Aorta (tissue), 5 donors: ENCODE measurements around the gene ATP6V0E1. TPM values are rescaled to one million over a fixed set of nuclear protein-coding genes. Genes with fewer than 3 reads are reported as not detected.
"Not testable (repeated sequence)": the region's sequence is repeated elsewhere in the genome, so short reads cannot be mapped to it uniquely, and the experiment has no call there.

Experiments
- ATAC-seq: fragments of 200-7000 bp; cut with Tn5 transposase; one replicate; pipeline ENCODE4 v1.9.1; 2022; ENCODE audit warnings: moderate library complexity; ENCODE audit not compliant: low FRiP score
- DNase-seq, 2 donors: peaks; one replicate each; pipeline ENCODE4 v3.0.0-alpha.2; 2020
- H3K27ac ChIP-seq, 2 donors: one replicate each; pipeline ENCODE4 v1.5.1; 2013; ENCODE audit warnings: low read length in 2 of 2, mild to moderate bottlenecking in 2 of 2, moderate library complexity in 2 of 2, control low read depth in 1 of 2, inconsistent platforms in 1 of 2, low read depth in 1 of 2
- H3K27me3 ChIP-seq, 2 donors: one replicate each; pipeline ENCODE4 v1.6.1; 2013; ENCODE audit warnings: control low read depth in 1 of 2, low read length in 1 of 2, mild to moderate bottlenecking in 1 of 2, moderate library complexity in 1 of 2; ENCODE audit not compliant: insufficient read depth in 2 of 2, control insufficient read depth in 1 of 2
- H3K36me3 ChIP-seq, 2 donors: one replicate each; pipeline ENCODE4 v1.6.1; 2013; ENCODE audit warnings: control low read depth in 1 of 2, low read length in 1 of 2, mild to moderate bottlenecking in 1 of 2; ENCODE audit not compliant: insufficient read depth in 2 of 2, control insufficient read depth in 1 of 2
- H3K4me1 ChIP-seq, 2 donors: one replicate each; pipeline ENCODE4 v1.6.1; 2013; ENCODE audit warnings: low read length in 2 of 2, control low read depth in 1 of 2, mild to moderate bottlenecking in 1 of 2, moderate library complexity in 1 of 2; ENCODE audit not compliant: insufficient read depth in 2 of 2, control insufficient read depth in 1 of 2
- H3K4me3 ChIP-seq, 2 donors: one replicate each; pipeline ENCODE4 v1.5.1; 2013; ENCODE audit warnings: low read length in 2 of 2, control low read depth in 1 of 2, mild to moderate bottlenecking in 1 of 2
- H3K9me3 ChIP-seq: one replicate; pipeline ENCODE4 v1.6.1; 2013; ENCODE audit warnings: mild to moderate bottlenecking, low read length; ENCODE audit not compliant: control insufficient read depth
- WGBS, 2 donors: extraction: QIAGEN DNeasy Blood & Tissue Kit; methylation state at CpG; one replicate each; pipeline ENCODE4 v1.1.7; 2013; 5-methylcytosine and 5-hydroxymethylcytosine counted together
- intact Hi-C, 2 donors: fragments of 100-400 bp; cut with DNase I; formaldehyde crosslinking; loops; one replicate each; pipeline versions ENCODE4 v1.14.2 to v1.15.0; 2022
- polyA plus RNA-seq, 2 donors: library from polyadenylated mRNA; stranded (reverse); fragments of 200-250 nt; gene quantifications; one replicate each; pipeline ENCODE4 v1.2.3, GENCODE V29; 2013
- total RNA-seq, 2 donors: library from RNA; stranded (reverse); fragmentation: NEBNext Ultra II Directional; extraction: Animal tissue kit (Norgen Biotek cat#: 25700); gene quantifications; one replicate each; pipeline ENCODE4 v1.2.1, GENCODE V29; 2021
- donor health status: healthy with polysubstance abuse.
- donor health status: Bipolar disorder and iron deficiency.
- donor health status: DM: no; HTN: no; CAD: no.
- donor health status: DM: no; HTN: no; CAD: no.
- donor health status: DM: yes; HTN: yes; CAD: no.

ATP6V0E1 gene
- total and polyA plus RNA-seq, 4 donors = 183 to 268 (median 218) TPM

GRCh38 chr5:173025651-173026050, 42.1 kb downstream of the ATP6V0E1 start:
- peaks cover 3 to 4% of the 10 kb centered on the region in 2 donors for H3K4me1 ChIP-seq
- H3K9me3 ChIP-seq = no peaks in the 10 kb centered on the region
- no peaks in the 10 kb centered on the region for H3K36me3 ChIP-seq
- intact Hi-C loops = no loop called here
- no peaks in the 10 kb centered on the region for H3K27me3 ChIP-seq
- no peak overlapping the region for H3K4me3 ChIP-seq
- ATAC-seq (no peak), DNase-seq (no peak)
- no peak overlapping the region for H3K27ac ChIP-seq
- 77 to 81% methylated on average over 6 of the region's 6 CpGs for whole genome bisulfite sequencing, 2 donors

GRCh38 chr5:173027905-173028304, 44.3 kb downstream of the ATP6V0E1 start:
- intact Hi-C loops = no loop called here
- DNase-seq (no peak), ATAC-seq (no peak)
- Histone ChIP-seq H3K27ac (no peak overlapping the region), H3K4me1 (peaks cover 3 to 4% of the 10 kb centered on the region in 2 donors), H3K4me3 (no peak overlapping the region), H3K27me3 (no peaks in the 10 kb centered on the region), H3K9me3 (no peaks in the 10 kb centered on the region), H3K36me3 (no peaks in the 10 kb centered on the region)
- WGBS, 2 donors = 73 to 77% methylated on average over 7 of the region's 7 CpGs

- intact Hi-C loops = no loop called here
- no peaks in the 10 kb centered on the region for H3K27me3 ChIP-seq
- H3K9me3 ChIP-seq = no peaks in the 10 kb centered on the region
- peak overlapping the region in 1 of 2 donors; percentile 56 for H3K27ac ChIP-seq
- peaks cover 3 to 4% of the 10 kb centered on the region in 2 donors for H3K4me1 ChIP-seq
- no peaks in the 10 kb centered on the region for H3K36me3 ChIP-seq
- no peak for DNase-seq
- ATAC-seq = no peak
- 54 to 78% methylated on average over 4 of the region's 4 CpGs for WGBS, 2 donors
- no peak overlapping the region for H3K4me3 ChIP-seq
Measured at GRCh38 chr5:173028811-173029327, 45.3 kb downstream of the ATP6V0E1 start.

- no peaks in the 10 kb centered on the region for H3K27me3 ChIP-seq
- DNase-seq (no peak), ATAC-seq (no peak)
- H3K27ac ChIP-seq = peak overlapping the region in 1 of 2 donors; percentile 67
- no peaks in the 10 kb centered on the region for H3K36me3 ChIP-seq
- intact Hi-C loops = no loop called here
- peaks cover 3 to 4% of the 10 kb centered on the region in 2 donors for H3K4me1 ChIP-seq
- WGBS, 2 donors = 30 to 34% methylated on average over 5 of the region's 5 CpGs
- H3K4me3 ChIP-seq = no peak overlapping the region
- H3K9me3 ChIP-seq = no peaks in the 10 kb centered on the region
Measured at GRCh38 chr5:173029499-173029921, 45.9 kb downstream of the ATP6V0E1 start.

- H3K36me3 ChIP-seq, H3K27ac ChIP-seq, H3K9me3 ChIP-seq, ATAC-seq, DNase-seq, intact Hi-C loops, H3K4me3 ChIP-seq, H3K27me3 ChIP-seq: not testable (repeated sequence)
- WGBS, 2 donors = 97 to 99% methylated on average over 3 of the region's 3 CpGs
- H3K4me1 ChIP-seq = peaks cover 3 to 10% of the 10 kb centered on the region in 2 donors
Measured at GRCh38 chr5:173032096-173032495, 48.5 kb downstream of the ATP6V0E1 start.

- no peaks in the 10 kb centered on the region for H3K36me3 ChIP-seq
- H3K27me3 ChIP-seq = no peaks in the 10 kb centered on the region
- no peaks in the 10 kb centered on the region for H3K9me3 ChIP-seq
- peaks cover 3 to 12% of the 10 kb centered on the region in 2 donors for H3K4me1 ChIP-seq
- intact Hi-C loops = no loop called here
- H3K27ac ChIP-seq = no peak overlapping the region
- H3K4me3 ChIP-seq = no peak overlapping the region
- ATAC-seq = no peak
- 97 to 100% methylated on average over 3 of the region's 3 CpGs for WGBS, 2 donors
- DNase-seq = no peak
Measured at GRCh38 chr5:173032730-173033129, 49.2 kb downstream of the ATP6V0E1 start.

- peak overlapping the region in 1 of 2 donors; percentile 12 for H3K27ac ChIP-seq
- peaks cover 3 to 12% of the 10 kb centered on the region in 2 donors for H3K4me1 ChIP-seq
- ATAC-seq = no peak
- 68 to 69% methylated on average over 6 of the region's 6 CpGs for WGBS, 2 donors
- DNase-seq = no peak
- no peaks in the 10 kb centered on the region for H3K9me3 ChIP-seq
- no peaks in the 10 kb centered on the region for H3K36me3 ChIP-seq
- H3K4me3 ChIP-seq = no peak overlapping the region
- no peaks in the 10 kb centered on the region for H3K27me3 ChIP-seq
- intact Hi-C loops = no loop called here
Measured at GRCh38 chr5:173033923-173034322, 50.4 kb downstream of the ATP6V0E1 start.

- WGBS, 2 donors = 81 to 90% methylated on average over 22 to 24 of the region's 24 CpGs
- no peaks in the 10 kb centered on the region for H3K27me3 ChIP-seq
- peaks cover 0 to 7% of the 10 kb centered on the region in 2 donors for H3K4me1 ChIP-seq
- ATAC-seq = no peak
- H3K36me3 ChIP-seq = no peaks in the 10 kb centered on the region
- no peak overlapping the region for H3K4me3 ChIP-seq
- intact Hi-C loops = no loop called here
- no peak for DNase-seq
- no peaks in the 10 kb centered on the region for H3K9me3 ChIP-seq
- peak overlapping the region; percentile 67 to 82 for H3K27ac ChIP-seq
Measured at GRCh38 chr5:173035904-173036707, 52.5 kb downstream of the ATP6V0E1 start.

GRCh38 chr5:173039188-173039587, 55.6 kb downstream of the ATP6V0E1 start:
- Histone ChIP-seq H3K4me3 (no peak overlapping the region), H3K4me1 (peaks cover 0 to 7% of the 10 kb centered on the region in 2 donors), H3K36me3 (no peaks in the 10 kb centered on the region), H3K27me3 (no peaks in the 10 kb centered on the region), H3K9me3 (no peaks in the 10 kb centered on the region), H3K27ac (no peak overlapping the region)
- DNase-seq = no peak
- intact Hi-C loops = no loop called here
- WGBS, 2 donors = 92 to 93% methylated on average over 3 of the region's 3 CpGs
- ATAC-seq = no peak
